Measurements from ENCODE around the gene KPNA5. TPM values are rescaled to one million over a fixed set of nuclear protein-coding genes. Genes with fewer than 3 reads are reported as not detected.
"Not testable (repeated sequence)": the region's sequence is repeated elsewhere in the genome, so short reads cannot be mapped to it uniquely, and the experiment has no call there.

The KPNA5 gene
- total RNA-seq, 2 donors from 2014 or later: 6.0 to 9.7 TPM

DNA sequence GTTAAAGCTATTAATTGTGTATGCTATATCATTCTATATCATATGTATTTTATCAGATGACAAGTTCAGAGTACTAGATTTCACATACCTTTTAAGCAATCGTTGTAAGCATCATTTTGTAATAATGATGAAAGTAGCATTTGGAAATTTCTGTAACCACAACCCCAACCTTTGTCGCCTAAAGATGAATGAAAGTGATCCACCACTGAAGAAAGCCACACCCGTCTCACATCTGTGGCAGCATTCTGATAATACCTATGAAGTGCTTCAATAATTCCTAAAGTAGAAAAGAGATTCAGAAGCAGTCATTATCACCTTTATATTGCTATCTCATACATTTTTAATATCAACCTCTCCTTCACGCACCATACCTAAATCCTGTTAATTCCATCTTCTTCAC is 29.1 kb upstream of the KPNA5 start:
- Histone ChIP-seq H3K27ac (no peak overlapping the region), H3K36me3 (no peaks in the 10 kb centered on the region), H3K27me3 (replicated peaks; ENCODE audit: insufficient read depth) (no peaks in the 10 kb centered on the region), H3K4me3 (no peak overlapping the region), H3K9me3 (no peaks in the 10 kb centered on the region), H3K4me1 (ENCODE audit: control insufficient read depth in 1 of 2, low read depth in 2 of 2) (peaks cover 0 to 5% of the 10 kb centered on the region in 2 donors)
- no peak for ATAC-seq (ENCODE audit: insufficient number of reproducible peaks, low FRiP score, low read depth)
- no peak for DNase-seq (ENCODE audit: low spot score)
- TF ChIP-seq, protein P1, sequence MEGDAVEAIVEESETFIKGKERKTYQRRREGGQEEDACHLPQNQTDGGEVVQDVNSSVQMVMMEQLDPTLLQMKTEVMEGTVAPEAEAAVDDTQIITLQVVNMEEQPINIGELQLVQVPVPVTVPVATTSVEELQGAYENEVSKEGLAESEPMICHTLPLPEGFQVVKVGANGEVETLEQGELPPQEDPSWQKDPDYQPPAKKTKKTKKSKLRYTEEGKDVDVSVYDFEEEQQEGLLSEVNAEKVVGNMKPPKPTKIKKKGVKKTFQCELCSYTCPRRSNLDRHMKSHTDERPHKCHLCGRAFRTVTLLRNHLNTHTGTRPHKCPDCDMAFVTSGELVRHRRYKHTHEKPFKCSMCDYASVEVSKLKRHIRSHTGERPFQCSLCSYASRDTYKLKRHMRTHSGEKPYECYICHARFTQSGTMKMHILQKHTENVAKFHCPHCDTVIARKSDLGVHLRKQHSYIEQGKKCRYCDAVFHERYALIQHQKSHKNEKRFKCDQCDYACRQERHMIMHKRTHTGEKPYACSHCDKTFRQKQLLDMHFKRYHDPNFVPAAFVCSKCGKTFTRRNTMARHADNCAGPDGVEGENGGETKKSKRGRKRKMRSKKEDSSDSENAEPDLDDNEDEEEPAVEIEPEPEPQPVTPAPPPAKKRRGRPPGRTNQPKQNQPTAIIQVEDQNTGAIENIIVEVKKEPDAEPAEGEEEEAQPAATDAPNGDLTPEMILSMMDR (IDR thresholded peaks at IDR 0.05): no peak

DNA sequence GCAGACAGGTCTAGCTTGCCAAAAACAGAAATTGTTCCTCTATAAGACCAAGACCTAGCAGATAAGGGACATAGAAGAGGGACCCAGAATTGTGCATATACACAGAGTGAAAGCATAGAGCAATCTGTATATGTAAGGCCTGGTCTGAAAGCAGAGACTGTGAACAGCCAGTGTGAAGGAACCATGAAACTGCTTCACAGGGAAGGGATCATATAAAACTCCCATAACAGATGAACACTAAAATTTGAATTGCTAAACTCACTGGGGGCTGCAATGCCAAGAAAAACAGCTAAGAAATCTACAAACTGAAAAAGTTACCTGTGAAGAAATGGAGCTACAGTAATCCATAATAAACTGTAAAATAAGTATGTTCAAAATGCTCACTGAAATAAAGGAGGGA is 19.4 kb upstream of the KPNA5 start:
- TF ChIP-seq, protein P1 (IDR thresholded peaks at IDR 0.05): no peak
- Histone ChIP-seq H3K27me3 (replicated peaks; ENCODE audit: insufficient read depth) (no peaks in the 10 kb centered on the region), H3K4me3 (no peak overlapping the region), H3K27ac (no peak overlapping the region), H3K9me3 (no peaks in the 10 kb centered on the region), H3K4me1 (ENCODE audit: control insufficient read depth in 1 of 2, low read depth in 2 of 2) (peaks cover 6 to 16% of the 10 kb centered on the region in 2 donors), H3K36me3 (no peaks in the 10 kb centered on the region)
- DNase-seq (ENCODE audit: low spot score) (no peak), ATAC-seq (ENCODE audit: insufficient number of reproducible peaks, low FRiP score, low read depth) (no peak)

DNA sequence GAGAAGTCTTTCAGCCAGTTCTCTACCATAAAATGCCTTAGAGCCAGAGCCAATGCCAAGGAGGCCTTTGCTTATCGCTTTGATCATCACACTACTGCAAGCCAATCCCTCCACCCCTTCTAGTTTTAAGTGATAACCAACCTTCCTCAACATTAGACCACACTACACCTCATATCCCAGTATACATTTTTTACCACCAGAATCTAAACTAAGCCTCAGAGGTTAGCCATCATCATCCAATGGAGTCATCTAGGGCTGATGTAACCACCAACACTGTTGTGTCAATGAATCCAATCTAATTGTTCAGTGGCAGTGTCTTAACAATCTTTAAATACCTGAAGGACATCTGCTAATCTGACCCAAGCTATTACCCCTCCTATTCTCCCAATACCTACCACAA is 18.8 kb upstream of the KPNA5 start:
- DNase-seq (ENCODE audit: low spot score) (no peak), ATAC-seq (ENCODE audit: insufficient number of reproducible peaks, low FRiP score, low read depth) (no peak)
- H3K36me3 ChIP-seq: no peaks in the 10 kb centered on the region
- TF ChIP-seq, protein P1 (IDR thresholded peaks at IDR 0.05): no peak
- no peak overlapping the region for H3K27ac ChIP-seq
- H3K4me1 ChIP-seq (ENCODE audit: control insufficient read depth in 1 of 2, low read depth in 2 of 2): peaks cover 6 to 22% of the 10 kb centered on the region in 2 donors
- H3K9me3 ChIP-seq: no peaks in the 10 kb centered on the region
- H3K27me3 ChIP-seq (replicated peaks; ENCODE audit: insufficient read depth): no peaks in the 10 kb centered on the region
- H3K4me3 ChIP-seq: no peak overlapping the region

DNA sequence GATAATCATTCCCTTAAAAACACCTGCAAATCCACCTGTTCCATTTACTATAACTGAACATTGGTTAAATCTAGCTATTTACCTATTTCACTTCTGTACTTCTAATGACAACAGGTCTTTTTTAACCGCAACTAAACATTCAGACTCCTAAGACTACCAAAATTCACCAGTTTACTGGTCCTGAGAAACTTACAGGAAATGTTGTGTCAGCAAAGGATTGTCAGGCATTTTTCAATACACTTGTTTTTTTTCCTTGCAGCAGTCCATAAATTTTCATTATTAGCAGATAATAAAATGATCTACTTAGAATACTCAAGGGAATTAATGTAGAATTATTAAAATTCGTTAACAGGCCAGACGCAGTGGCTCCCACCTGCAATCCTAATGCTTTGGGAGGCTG is 17.7 kb upstream of the KPNA5 start:
- no peak for ATAC-seq (ENCODE audit: insufficient number of reproducible peaks, low FRiP score, low read depth)
- Histone ChIP-seq H3K9me3 (no peaks in the 10 kb centered on the region), H3K4me3 (no peak overlapping the region), H3K27ac (no peak overlapping the region), H3K36me3 (no peaks in the 10 kb centered on the region), H3K27me3 (replicated peaks; ENCODE audit: insufficient read depth) (no peaks in the 10 kb centered on the region), H3K4me1 (ENCODE audit: control insufficient read depth in 1 of 2, low read depth in 2 of 2) (peaks cover 11 to 22% of the 10 kb centered on the region in 2 donors)
- TF ChIP-seq, protein P1 (IDR thresholded peaks at IDR 0.05): no peak
- DNase-seq (ENCODE audit: low spot score): no peak

DNA sequence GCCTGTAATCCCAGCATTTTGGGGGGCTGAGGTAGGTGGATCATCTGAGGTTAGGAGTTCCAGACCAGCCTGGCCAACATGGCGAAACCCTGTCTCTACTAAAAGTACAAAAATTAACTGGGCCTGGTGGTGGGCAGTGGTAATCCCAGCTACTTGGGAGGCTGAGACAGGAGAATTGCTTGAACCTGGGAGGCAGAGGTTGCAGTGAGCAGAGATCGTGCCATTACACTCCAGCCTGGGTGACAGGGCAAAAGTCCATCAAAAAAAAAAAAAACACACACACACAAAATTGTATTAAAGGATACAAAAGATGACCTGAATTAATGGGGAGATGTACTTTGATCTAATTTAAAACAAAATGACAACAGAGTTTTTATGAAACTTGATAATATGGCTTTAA is 16.8 kb upstream of the KPNA5 start:
- not testable (repeated sequence) for H3K4me3 ChIP-seq; DNase-seq (ENCODE audit: low spot score); H3K36me3 ChIP-seq; ATAC-seq (ENCODE audit: insufficient number of reproducible peaks, low FRiP score, low read depth); H3K27ac ChIP-seq; H3K27me3 ChIP-seq (replicated peaks; ENCODE audit: insufficient read depth); H3K9me3 ChIP-seq
- H3K4me1 ChIP-seq (ENCODE audit: control insufficient read depth in 1 of 2, low read depth in 2 of 2): peaks cover 11 to 22% of the 10 kb centered on the region in 2 donors

DNA sequence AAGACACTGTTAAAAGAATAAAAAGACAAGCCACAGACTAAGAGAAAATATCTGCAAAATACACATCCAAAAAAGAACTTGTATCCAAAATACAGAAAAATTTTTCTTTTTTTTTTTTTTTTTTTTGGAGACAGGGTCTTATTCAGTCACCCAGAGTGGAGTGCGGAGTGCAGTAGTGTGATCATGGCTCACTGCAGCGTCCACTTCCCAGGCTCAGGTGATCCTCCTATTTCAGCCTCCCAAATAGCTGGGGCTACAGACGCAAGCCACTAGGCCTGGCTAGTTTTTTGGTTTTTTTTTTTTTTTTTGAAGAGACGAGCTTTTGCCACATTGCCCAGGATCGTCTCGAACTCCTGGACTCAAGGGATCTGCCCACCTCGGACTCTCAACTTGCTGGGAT is 15.5 kb upstream of the KPNA5 start:
- Histone ChIP-seq H3K4me1 (ENCODE audit: control insufficient read depth in 1 of 2, low read depth in 2 of 2) (peaks cover 11 to 22% of the 10 kb centered on the region in 2 donors), H3K36me3 (no peaks in the 10 kb centered on the region), H3K4me3 (no peak overlapping the region), H3K27me3 (replicated peaks; ENCODE audit: insufficient read depth) (no peaks in the 10 kb centered on the region), H3K9me3 (no peaks in the 10 kb centered on the region), H3K27ac (no peak overlapping the region)
- TF ChIP-seq, protein P1 (IDR thresholded peaks at IDR 0.05): no peak
- no peak for ATAC-seq (ENCODE audit: insufficient number of reproducible peaks, low FRiP score, low read depth)
- no peak for DNase-seq (ENCODE audit: low spot score)
